BLaER1 treated with 17β-estradiol and CSF1 and Interleukin-3, amounts not matched to agents 10 nM and 100 nM (cell line): Measurements from ENCODE around the gene IGLL5.

Source experiments
- H3K27ac ChIP-seq, 11 experiments: shearing (Covaris generic); formaldehyde crosslinking; 2 replicates each; pipeline ENCODE4 v1.8.1; 2022
- H3K27me3 ChIP-seq, 11 experiments: shearing (Covaris generic); formaldehyde crosslinking; 2 replicates each; pipeline ENCODE4 v1.8.1; 2022
- H3K36me3 ChIP-seq, 11 experiments: shearing (Covaris generic); formaldehyde crosslinking; 2 replicates each; pipeline ENCODE4 v1.8.1; 2022
- H3K4me1 ChIP-seq, 10 experiments: shearing (Covaris generic); formaldehyde crosslinking; 2 replicates each; pipeline ENCODE4 v1.8.1; 2022
- H3K4me2 ChIP-seq, 11 experiments: shearing (Covaris generic); formaldehyde crosslinking; 2 replicates each; pipeline ENCODE4 v1.8.1; 2022
- H3K4me3 ChIP-seq, 10 experiments: shearing (Covaris generic); formaldehyde crosslinking; 2 replicates each; pipeline ENCODE4 v1.8.1; 2022
- H3K9ac ChIP-seq, 11 experiments: shearing (Covaris generic); formaldehyde crosslinking; 2 replicates each; pipeline ENCODE4 v1.8.1; 2022
- H3K9me3 ChIP-seq, 11 experiments: shearing (Covaris generic); formaldehyde crosslinking; replicated peaks in 1 of 11; 2 replicates each; pipeline ENCODE4 v1.8.1; 2022
- H4K20me1 ChIP-seq, 11 experiments: shearing (Covaris generic); formaldehyde crosslinking; 2 replicates each; pipeline ENCODE4 v1.8.1; 2022
- Cebpa-rat ChIP-seq, 11 experiments: shearing (Covaris generic); IDR thresholded peaks; 2 replicates each; pipeline ENCODE4 v1.8.1; 2022

IGLL5 gene

GRCh38 chr22:22870577-22871404, 16.8 kb upstream of the IGLL5 start:
- Histone ChIP-seq H3K4me1 (peaks cover 30 to 82% (median 65%) of the 10 kb centered on the region in 10 experiments), H3K9me3 (peaks cover 12 to 23% (median 21%) of the 10 kb centered on the region in 11 experiments)

GRCh38 chr22:22871536-22872278, 15.9 kb upstream of the IGLL5 start:
- no peaks in the 10 kb centered on the region for H3K27me3 ChIP-seq
- H4K20me1 ChIP-seq = no peaks in the 10 kb centered on the region
- peaks cover 12 to 23% (median 21%) of the 10 kb centered on the region in 11 experiments for H3K9me3 ChIP-seq
- H3K27ac ChIP-seq = peak overlapping the region in 8 of 11 experiments; percentile 29 to 73 (median 58); a peak in 15 of 22 replicates
- H3K9ac ChIP-seq = peak overlapping the region in 1 of 11 experiments; percentile 2; a peak in 2 of 22 replicates
- no peak overlapping the region; a peak in 1 of 20 replicates for H3K4me3 ChIP-seq
- peak overlapping the region; percentile 12 to 92 (median 72); a peak in 19 of 22 replicates for H3K4me2 ChIP-seq
- 0 out of 22 replicates have a peak, but pooled peaks cover 0 to 5% (median 0%) of the 10 kb centered on the region in 11 experiments for H3K36me3 ChIP-seq
- peaks cover 23 to 77% (median 58%) of the 10 kb centered on the region in 10 experiments for H3K4me1 ChIP-seq
- no peak for TF ChIP-seq Cebpa-rat (IDR thresholded peaks at IDR 0.05)

More at GRCh38 chr22:22870577-22871404, 16.8 kb upstream of the IGLL5 start:
- 0 out of 22 replicates have a peak, but pooled peaks cover 0 to 5% (median 0%) of the 10 kb centered on the region in 11 experiments for H3K36me3 ChIP-seq
- no peaks in the 10 kb centered on the region for H3K27me3 ChIP-seq
- peak overlapping the region in 9 of 11 experiments; percentile 54 to 92 (median 75); a peak in 18 of 22 replicates for H3K4me2 ChIP-seq
- no peak overlapping the region for H3K4me3 ChIP-seq
- peak overlapping the region in 5 of 11 experiments; percentile 39 to 73 (median 66); a peak in 7 of 22 replicates for H3K27ac ChIP-seq
- no peak for TF ChIP-seq Cebpa-rat (IDR thresholded peaks at IDR 0.05)
- no peaks in the 10 kb centered on the region for H4K20me1 ChIP-seq
- H3K9ac ChIP-seq = no peak overlapping the region; a peak in 1 of 22 replicates

- no peak for TF ChIP-seq Cebpa-rat (IDR thresholded peaks at IDR 0.05)
- Histone ChIP-seq H3K9ac (no peak overlapping the region), H3K27ac (peak overlapping the region in 7 of 11 experiments; percentile 39 to 73 (median 61); a peak in 11 of 22 replicates)
Observed at GRCh38 chr22:22872722-22873708, 14.6 kb upstream of the IGLL5 start.

GRCh38 chr22:22877523-22878210, 9.9 kb upstream of the IGLL5 start:
- Histone ChIP-seq H3K4me2 (0 out of 22 replicates have a peak overlapping the region, but pooled peaks of 1 of the 11 experiments have one; percentile 11), H4K20me1 (no peaks in the 10 kb centered on the region), H3K36me3 (0 out of 22 replicates have a peak, but pooled peaks cover 0 to 5% (median 0%) of the 10 kb centered on the region in 11 experiments), H3K9me3 (peaks cover 12 to 22% (median 20%) of the 10 kb centered on the region in 11 experiments), H3K4me3 (no peak overlapping the region), H3K4me1 (peaks cover 28 to 70% (median 58%) of the 10 kb centered on the region in 10 experiments), H3K9ac (no peak overlapping the region), H3K27me3 (no peaks in the 10 kb centered on the region), H3K27ac (peak overlapping the region in 1 of 11 experiments; percentile 4; a peak in 2 of 22 replicates)
- no peak for TF ChIP-seq Cebpa-rat (IDR thresholded peaks at IDR 0.05)

More at GRCh38 chr22:22872722-22873708, 14.6 kb upstream of the IGLL5 start:
- Histone ChIP-seq H3K4me1 (peaks cover 10 to 70% (median 47%) of the 10 kb centered on the region in 10 experiments), H3K27me3 (no peaks in the 10 kb centered on the region), H4K20me1 (no peaks in the 10 kb centered on the region), H3K4me3 (no peak overlapping the region), H3K9me3 (peaks cover 12 to 23% (median 21%) of the 10 kb centered on the region in 11 experiments), H3K36me3 (0 out of 22 replicates have a peak, but pooled peaks cover 0 to 5% (median 0%) of the 10 kb centered on the region in 11 experiments), H3K4me2 (peak overlapping the region in 8 of 11 experiments; percentile 54 to 92 (median 76); a peak in 15 of 22 replicates)

GRCh38 chr22:22878211-22878570, 9.4 kb upstream of the IGLL5 start:
- Histone ChIP-seq H3K27me3 (no peaks in the 10 kb centered on the region), H3K9ac (no peak overlapping the region), H3K9me3 (peaks cover 12 to 18% (median 17%) of the 10 kb centered on the region in 11 experiments), H4K20me1 (no peaks in the 10 kb centered on the region), H3K36me3 (0 out of 22 replicates have a peak, but pooled peaks cover 0 to 5% (median 0%) of the 10 kb centered on the region in 11 experiments), H3K4me3 (no peak overlapping the region), H3K27ac (no peak overlapping the region; a peak in 1 of 22 replicates), H3K4me2 (no peak overlapping the region), H3K4me1 (peaks cover 31 to 70% (median 58%) of the 10 kb centered on the region in 10 experiments)
- TF ChIP-seq Cebpa-rat (IDR thresholded peaks at IDR 0.05) = no peak

GRCh38 chr22:22878801-22879674, 8.6 kb upstream of the IGLL5 start:
- Histone ChIP-seq H3K4me1 (peaks cover 39 to 74% (median 64%) of the 10 kb centered on the region in 10 experiments), H3K9me3 (peaks cover 8 to 10% (median 9%) of the 10 kb centered on the region in 11 experiments), H3K9ac (no peak overlapping the region), H4K20me1 (no peaks in the 10 kb centered on the region), H3K4me2 (peak overlapping the region in 8 of 11 experiments; percentile 68 to 98 (median 86); a peak in 15 of 22 replicates), H3K27ac (0 out of 22 replicates have a peak overlapping the region, but pooled peaks of 2 of the 11 experiments have one; percentile 9 to 91), H3K4me3 (no peak overlapping the region), H3K36me3 (0 out of 22 replicates have a peak, but pooled peaks cover 0 to 4% (median 0%) of the 10 kb centered on the region in 11 experiments), H3K27me3 (no peaks in the 10 kb centered on the region)
- TF ChIP-seq Cebpa-rat (IDR thresholded peaks at IDR 0.05) = no peak
